ENCODE data around the gene ARVCF.

Gene ARVCF

DNA sequence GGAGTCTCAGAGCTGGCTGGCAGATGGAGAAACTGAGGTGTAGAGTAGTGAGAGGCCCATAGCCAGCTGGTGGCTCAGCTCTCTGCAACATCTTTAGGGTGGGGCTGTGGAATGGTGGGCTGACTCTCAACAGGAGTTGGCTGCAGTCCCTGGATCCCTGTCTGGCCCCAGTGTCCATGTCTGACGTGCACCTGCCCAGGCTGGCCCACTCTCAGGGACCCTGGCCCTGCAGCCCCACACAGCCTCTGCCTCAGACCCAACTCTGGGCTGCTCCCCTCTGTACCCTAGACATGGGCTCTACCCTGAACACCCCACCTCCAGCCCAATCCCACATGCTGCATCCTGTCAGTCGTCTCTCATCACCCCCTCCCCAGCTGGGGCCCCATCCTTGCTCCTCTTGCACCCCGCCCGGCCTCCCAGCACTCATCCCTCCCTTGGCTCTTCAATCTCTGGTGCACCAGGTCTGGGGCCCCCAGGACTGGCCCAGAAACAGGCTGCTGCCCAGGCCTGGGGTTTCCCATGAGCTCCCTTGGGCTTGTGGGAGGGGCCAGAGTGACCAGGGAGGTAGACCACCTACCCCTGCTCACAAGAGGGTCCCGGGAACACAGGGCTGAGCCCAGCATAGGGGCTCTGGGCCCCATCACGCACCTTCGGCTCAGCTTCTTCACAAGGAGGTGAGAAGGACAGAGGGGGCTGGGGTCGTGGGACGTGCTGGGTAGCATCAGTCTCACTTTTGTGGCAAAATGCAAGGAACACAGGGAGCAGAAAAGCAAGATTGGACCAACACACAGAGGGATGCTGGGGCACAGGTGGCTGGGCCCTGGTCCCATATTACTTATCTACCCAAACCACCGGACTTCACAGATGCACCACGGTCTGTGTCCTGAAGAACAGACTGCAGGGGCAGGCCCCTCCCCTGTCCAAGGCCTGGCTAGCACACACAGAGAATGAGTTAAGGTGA is 31.5 kb downstream of the ARVCF start (continued):
- TF ChIP-seq, protein P1, sequence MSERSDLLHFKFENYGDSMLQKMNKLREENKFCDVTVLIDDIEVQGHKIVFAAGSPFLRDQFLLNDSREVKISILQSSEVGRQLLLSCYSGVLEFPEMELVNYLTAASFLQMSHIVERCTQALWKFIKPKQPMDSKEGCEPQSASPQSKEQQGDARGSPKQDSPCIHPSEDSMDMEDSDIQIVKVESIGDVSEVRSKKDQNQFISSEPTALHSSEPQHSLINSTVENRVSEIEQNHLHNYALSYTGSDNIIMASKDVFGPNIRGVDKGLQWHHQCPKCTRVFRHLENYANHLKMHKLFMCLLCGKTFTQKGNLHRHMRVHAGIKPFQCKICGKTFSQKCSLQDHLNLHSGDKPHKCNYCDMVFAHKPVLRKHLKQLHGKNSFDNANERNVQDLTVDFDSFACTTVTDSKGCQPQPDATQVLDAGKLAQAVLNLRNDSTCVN (tag by site-specific recombination; optimal IDR thresholded peaks at IDR 0.05) = peak; percentile 4
- no peak for TF ChIP-seq ZNF664 (tag by site-specific recombination; IDR thresholded peaks at IDR 0.05)
- TF ChIP-seq, protein P2, sequence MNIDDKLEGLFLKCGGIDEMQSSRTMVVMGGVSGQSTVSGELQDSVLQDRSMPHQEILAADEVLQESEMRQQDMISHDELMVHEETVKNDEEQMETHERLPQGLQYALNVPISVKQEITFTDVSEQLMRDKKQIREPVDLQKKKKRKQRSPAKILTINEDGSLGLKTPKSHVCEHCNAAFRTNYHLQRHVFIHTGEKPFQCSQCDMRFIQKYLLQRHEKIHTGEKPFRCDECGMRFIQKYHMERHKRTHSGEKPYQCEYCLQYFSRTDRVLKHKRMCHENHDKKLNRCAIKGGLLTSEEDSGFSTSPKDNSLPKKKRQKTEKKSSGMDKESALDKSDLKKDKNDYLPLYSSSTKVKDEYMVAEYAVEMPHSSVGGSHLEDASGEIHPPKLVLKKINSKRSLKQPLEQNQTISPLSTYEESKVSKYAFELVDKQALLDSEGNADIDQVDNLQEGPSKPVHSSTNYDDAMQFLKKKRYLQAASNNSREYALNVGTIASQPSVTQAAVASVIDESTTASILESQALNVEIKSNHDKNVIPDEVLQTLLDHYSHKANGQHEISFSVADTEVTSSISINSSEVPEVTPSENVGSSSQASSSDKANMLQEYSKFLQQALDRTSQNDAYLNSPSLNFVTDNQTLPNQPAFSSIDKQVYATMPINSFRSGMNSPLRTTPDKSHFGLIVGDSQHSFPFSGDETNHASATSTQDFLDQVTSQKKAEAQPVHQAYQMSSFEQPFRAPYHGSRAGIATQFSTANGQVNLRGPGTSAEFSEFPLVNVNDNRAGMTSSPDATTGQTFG (tag by site-specific recombination; IDR thresholded peaks at IDR 0.05; ENCODE audit: borderline replicate concordance) = no peak

DNA sequence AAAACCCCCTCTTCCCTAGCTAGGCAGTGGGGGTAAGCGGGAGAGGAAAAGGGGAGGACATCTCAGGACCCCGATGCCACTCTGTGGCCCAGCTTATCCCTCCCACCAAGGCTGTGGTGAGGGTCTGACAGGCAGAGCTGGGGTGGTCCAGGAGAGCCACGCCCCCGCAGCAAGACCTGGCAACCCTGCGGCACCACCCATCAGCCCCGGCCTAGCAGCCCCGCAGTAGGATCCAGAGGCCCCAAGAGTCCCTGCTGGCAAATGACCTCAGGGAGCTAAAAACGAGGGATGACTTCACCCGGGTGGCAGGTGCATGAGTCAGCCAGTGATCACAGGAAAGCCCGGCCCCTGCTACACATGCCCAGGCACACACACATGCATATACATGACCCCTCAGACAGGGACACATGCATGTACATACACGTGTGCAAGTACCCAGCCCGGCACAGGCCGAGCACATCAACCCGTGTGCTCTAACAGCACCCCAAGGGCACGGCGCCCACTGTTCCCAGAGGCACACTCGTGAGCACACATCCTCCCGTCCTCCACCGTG is 32.3 kb downstream of the ARVCF start:
- CTCF ChIA-PET = interaction anchor here (0.7 to 2.4 kb wide), 11 partner anchors 10 to 254 kb away, joined by 3 to 13 read pairs (median 4); no protein-coding TSS in a partner anchor
- H3K27ac ChIP-seq (ENCODE audit: extremely low read depth, low read depth, low read length) = peak overlapping the region; percentile 42
- POLR2A ChIA-PET = interaction anchor here (0.7 to 2.5 kb wide), 9 partner anchors 10 to 133 kb away, joined by 3 to 18 read pairs (median 4); partner anchors contain the start of gene TRMT2A
- peak; percentile 92 for TF ChIP-seq ZSCAN23 (tag by site-specific recombination; IDR thresholded peaks at IDR 0.05)
- TF ChIP-seq, protein P3, sequence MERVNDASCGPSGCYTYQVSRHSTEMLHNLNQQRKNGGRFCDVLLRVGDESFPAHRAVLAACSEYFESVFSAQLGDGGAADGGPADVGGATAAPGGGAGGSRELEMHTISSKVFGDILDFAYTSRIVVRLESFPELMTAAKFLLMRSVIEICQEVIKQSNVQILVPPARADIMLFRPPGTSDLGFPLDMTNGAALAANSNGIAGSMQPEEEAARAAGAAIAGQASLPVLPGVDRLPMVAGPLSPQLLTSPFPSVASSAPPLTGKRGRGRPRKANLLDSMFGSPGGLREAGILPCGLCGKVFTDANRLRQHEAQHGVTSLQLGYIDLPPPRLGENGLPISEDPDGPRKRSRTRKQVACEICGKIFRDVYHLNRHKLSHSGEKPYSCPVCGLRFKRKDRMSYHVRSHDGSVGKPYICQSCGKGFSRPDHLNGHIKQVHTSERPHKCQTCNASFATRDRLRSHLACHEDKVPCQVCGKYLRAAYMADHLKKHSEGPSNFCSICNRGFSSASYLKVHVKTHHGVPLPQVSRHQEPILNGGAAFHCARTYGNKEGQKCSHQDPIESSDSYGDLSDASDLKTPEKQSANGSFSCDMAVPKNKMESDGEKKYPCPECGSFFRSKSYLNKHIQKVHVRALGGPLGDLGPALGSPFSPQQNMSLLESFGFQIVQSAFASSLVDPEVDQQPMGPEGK (tag by site-specific recombination; IDR thresholded peaks at IDR 0.05) = peak; percentile 96
- TF ChIP-seq OSR2 (tag by site-specific recombination; IDR thresholded peaks at IDR 0.05) = peak; percentile 85
- TF ChIP-seq, protein P4, sequence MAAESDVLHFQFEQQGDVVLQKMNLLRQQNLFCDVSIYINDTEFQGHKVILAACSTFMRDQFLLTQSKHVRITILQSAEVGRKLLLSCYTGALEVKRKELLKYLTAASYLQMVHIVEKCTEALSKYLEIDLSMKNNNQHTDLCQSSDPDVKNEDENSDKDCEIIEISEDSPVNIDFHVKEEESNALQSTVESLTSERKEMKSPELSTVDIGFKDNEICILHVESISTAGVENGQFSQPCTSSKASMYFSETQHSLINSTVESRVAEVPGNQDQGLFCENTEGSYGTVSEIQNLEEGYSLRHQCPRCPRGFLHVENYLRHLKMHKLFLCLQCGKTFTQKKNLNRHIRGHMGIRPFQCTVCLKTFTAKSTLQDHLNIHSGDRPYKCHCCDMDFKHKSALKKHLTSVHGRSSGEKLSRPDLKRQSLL (tag by site-specific recombination; IDR thresholded peaks at IDR 0.05) = no peak
- peak; percentile 73 for TF ChIP-seq KLF1 (tag by site-specific recombination; IDR thresholded peaks at IDR 0.05)
- TF ChIP-seq ZNF174 (tag by site-specific recombination; IDR thresholded peaks at IDR 0.05) = no peak
- TF ChIP-seq ZNF677 (tag by site-specific recombination; IDR thresholded peaks at IDR 0.05) = no peak
- TF ChIP-seq GLIS1 (tag by site-specific recombination; IDR thresholded peaks at IDR 0.05) = peak; percentile 87
- peak; percentile 96 for TF ChIP-seq KLF8 (tag by site-specific recombination; IDR thresholded peaks at IDR 0.05)
- TF ChIP-seq ZNF184 (tag by site-specific recombination; IDR thresholded peaks at IDR 0.05) = 0 out of 2 replicates have a peak, but pooled peaks have one; percentile 44
- TF ChIP-seq ZNF311 (tag by site-specific recombination; IDR thresholded peaks at IDR 0.05; ENCODE audit: borderline replicate concordance) = no peak
- peak; percentile 52; the same call in 1 of the 2 replicates for TF ChIP-seq WT1 (tag by site-specific recombination; IDR thresholded peaks at IDR 0.05)
- no peak for TF ChIP-seq ZNF837 (tag by site-specific recombination; IDR thresholded peaks at IDR 0.05)
- TF ChIP-seq ZBTB7A (tag by site-specific recombination; IDR thresholded peaks at IDR 0.05; ENCODE audit: low read depth) = peak; percentile 71
- TF ChIP-seq, protein P5, sequence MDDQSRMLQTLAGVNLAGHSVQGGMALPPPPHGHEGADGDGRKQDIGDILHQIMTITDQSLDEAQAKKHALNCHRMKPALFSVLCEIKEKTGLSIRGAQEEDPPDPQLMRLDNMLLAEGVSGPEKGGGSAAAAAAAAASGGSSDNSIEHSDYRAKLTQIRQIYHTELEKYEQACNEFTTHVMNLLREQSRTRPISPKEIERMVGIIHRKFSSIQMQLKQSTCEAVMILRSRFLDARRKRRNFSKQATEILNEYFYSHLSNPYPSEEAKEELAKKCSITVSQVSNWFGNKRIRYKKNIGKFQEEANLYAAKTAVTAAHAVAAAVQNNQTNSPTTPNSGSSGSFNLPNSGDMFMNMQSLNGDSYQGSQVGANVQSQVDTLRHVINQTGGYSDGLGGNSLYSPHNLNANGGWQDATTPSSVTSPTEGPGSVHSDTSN (CRISPR knock-in tag; IDR thresholded peaks at IDR 0.05) = no peak
- peak; percentile 82; the same call in 1 of the 2 replicates for TF ChIP-seq ZNF76 (tag by site-specific recombination; IDR thresholded peaks at IDR 0.05; ENCODE audit: borderline replicate concordance, low read depth)
- TF ChIP-seq ZNF544 (tag by site-specific recombination; IDR thresholded peaks at IDR 0.05) = no peak
- TF ChIP-seq ZNF221 (tag by site-specific recombination; IDR thresholded peaks at IDR 0.05; ENCODE audit: borderline replicate concordance) = no peak
- peak; percentile 84 for TF ChIP-seq ZBTB17 (tag by site-specific recombination; IDR thresholded peaks at IDR 0.05)
- TF ChIP-seq, protein P6, sequence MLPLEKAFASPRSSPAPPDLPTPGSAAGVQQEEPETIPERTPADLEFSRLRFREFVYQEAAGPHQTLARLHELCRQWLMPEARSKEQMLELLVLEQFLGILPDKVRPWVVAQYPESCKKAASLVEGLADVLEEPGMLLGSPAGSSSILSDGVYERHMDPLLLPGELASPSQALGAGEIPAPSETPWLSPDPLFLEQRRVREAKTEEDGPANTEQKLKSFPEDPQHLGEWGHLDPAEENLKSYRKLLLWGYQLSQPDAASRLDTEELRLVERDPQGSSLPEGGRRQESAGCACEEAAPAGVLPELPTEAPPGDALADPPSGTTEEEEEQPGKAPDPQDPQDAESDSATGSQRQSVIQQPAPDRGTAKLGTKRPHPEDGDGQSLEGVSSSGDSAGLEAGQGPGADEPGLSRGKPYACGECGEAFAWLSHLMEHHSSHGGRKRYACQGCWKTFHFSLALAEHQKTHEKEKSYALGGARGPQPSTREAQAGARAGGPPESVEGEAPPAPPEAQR (tag by site-specific recombination; IDR thresholded peaks at IDR 0.05) = 0 out of 2 replicates have a peak, but pooled peaks have one; percentile 66
- peak; percentile 82; the same call in 1 of the 2 replicates for TF ChIP-seq ZNF10 (tag by site-specific recombination; IDR thresholded peaks at IDR 0.05)
- peak; percentile 91 for TF ChIP-seq SP7 (tag by site-specific recombination; IDR thresholded peaks at IDR 0.05)

More for the DNA sequence above, 32.3 kb downstream of the ARVCF start:
- H3K4me1 ChIP-seq (ENCODE audit: control insufficient read depth, insufficient read depth, low read length) = peaks cover 14% of the 10 kb centered on the region
- H3K4me3 ChIP-seq (ENCODE audit: low read depth, low read length) = no peak overlapping the region
- no peaks in the 10 kb centered on the region for H3K9me3 ChIP-seq (ENCODE audit: control insufficient read depth, insufficient read depth, low read depth, low read length)
- H3K36me3 ChIP-seq (ENCODE audit: control insufficient read depth in 2 of 2, insufficient read depth in 1 of 2, low read length in 2 of 2) = peaks cover 0 to 27% of the 10 kb centered on the region in 2 experiments; a peak in 1 of 3 replicates
